MCF 10A (cell line): ENCODE data around the gene TARDBP. TPM values are rescaled to one million over a fixed set of nuclear protein-coding genes. Genes with fewer than 3 reads are reported as not detected.
"Not testable (repeated sequence)": the region's sequence is repeated elsewhere in the genome, so short reads cannot be mapped to it uniquely, and the experiment has no call there.

Experiments
- BruUV-seq: library from RNA; stranded (reverse); fragments of 400-500 nt; replicated peaks from 2 replicates; lab custom pipeline; 2021; lab: Mats Ljungman, UMichigan
- CTCF ChIA-PET: fragments of 300-600 bp; sonication (Branson Sonifier 250); formaldehyde crosslinking; extraction: SDS; loops from one replicate; lab custom pipeline; 2021; ENCODE audit warnings: antibody characterized with exemption, inconsistent platforms; lab: Yijun Ruan, JAX
- POLR2A ChIA-PET: fragments of 300-600, 350-650 bp; sonication (Branson Sonifier 250); formaldehyde crosslinking; extraction: SDS; loops from one replicate; lab custom pipeline; 2020; ENCODE audit warnings: antibody characterized with exemption, inconsistent platforms; lab: Yijun Ruan, JAX
- DNase-seq: peaks from one replicate; pipeline ENCODE4 v3.0.0-alpha.2; 2018; ENCODE audit not compliant: unreplicated experiment
- H3K27ac Mint-ChIP-seq: one replicate; pipeline ENCODE4 v1.8.0; 2022; ENCODE audit warnings: mild to moderate bottlenecking, low read depth, mixed read lengths; ENCODE audit not compliant: unreplicated experiment
- H3K27me3 Mint-ChIP-seq: one replicate; pipeline ENCODE4 v1.8.0; 2022; ENCODE audit warnings: mixed read lengths; ENCODE audit not compliant: insufficient read depth, unreplicated experiment
- H3K36me3 Mint-ChIP-seq: one replicate; pipeline ENCODE4 v1.8.0; 2022; ENCODE audit warnings: mild to moderate bottlenecking, moderate library complexity, mixed read lengths; ENCODE audit not compliant: insufficient read depth, unreplicated experiment
- H3K4me1 Mint-ChIP-seq: one replicate; pipeline ENCODE4 v1.8.0; 2022; ENCODE audit warnings: mixed read lengths; ENCODE audit not compliant: insufficient read depth, unreplicated experiment
- H3K4me3 Mint-ChIP-seq: one replicate; pipeline ENCODE4 v1.8.0; 2022; ENCODE audit warnings: mild to moderate bottlenecking, moderate library complexity, mixed read lengths; ENCODE audit not compliant: unreplicated experiment
- H3K9me3 Mint-ChIP-seq: one replicate; pipeline ENCODE4 v1.8.0; 2022; ENCODE audit warnings: mixed read lengths; ENCODE audit not compliant: unreplicated experiment
- intact Hi-C: fragments of 100-400 bp; cut with micrococcal nuclease; formaldehyde crosslinking; loops from 2 replicates; pipeline ENCODE4 v1.14.1; 2022
- total RNA-seq: library from RNA; stranded (reverse); gene quantifications from 2 replicates; pipeline ENCODE4 v1.2.3, GENCODE V29; 2022
- TF ChIP-seq, protein P1 (sequence below): fragments of 200-600 bp; IDR thresholded peaks from one replicate; pipeline ENCODE4 v1.8.0; 2022; ENCODE audit warnings: antibody characterized with exemption, mild to moderate bottlenecking; ENCODE audit not compliant: unreplicated experiment

Gene TARDBP
- total RNA-seq, 1 experiment from 2014 or later = 144 TPM

DNA sequence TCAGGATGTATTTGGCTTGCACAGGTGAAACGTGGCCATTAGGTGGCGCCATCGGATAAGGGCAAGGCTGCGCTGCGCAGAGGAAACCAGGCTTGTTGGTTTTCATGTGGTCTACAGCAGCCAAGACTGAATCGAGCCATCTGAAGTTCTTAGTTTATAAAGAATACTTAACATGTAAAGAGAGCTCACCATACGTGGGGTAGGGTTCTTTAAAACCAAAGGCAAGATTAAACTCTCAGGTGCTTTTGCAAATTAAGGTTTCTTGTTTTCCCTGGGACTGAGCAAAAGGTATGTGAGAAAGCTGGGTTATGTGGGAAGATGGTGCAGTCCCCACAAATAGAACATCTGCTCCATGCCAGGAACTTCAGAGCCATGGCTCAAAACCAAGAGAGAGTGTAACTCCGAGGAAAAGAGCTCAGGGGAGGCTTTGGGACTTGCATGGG lies 25.3 kb downstream of the TARDBP start:
- H3K9me3 Mint-ChIP-seq = no peaks in the 10 kb centered on the region
- POLR2A ChIA-PET = interaction anchor here (0.7 to 1.6 kb wide), 14 partner anchors 10 to 942 kb away, joined by 3 to 16 read pairs (median 4); partner anchors contain the start of genes CLCN6, MTHFR, SRM and TARDBP

DNA sequence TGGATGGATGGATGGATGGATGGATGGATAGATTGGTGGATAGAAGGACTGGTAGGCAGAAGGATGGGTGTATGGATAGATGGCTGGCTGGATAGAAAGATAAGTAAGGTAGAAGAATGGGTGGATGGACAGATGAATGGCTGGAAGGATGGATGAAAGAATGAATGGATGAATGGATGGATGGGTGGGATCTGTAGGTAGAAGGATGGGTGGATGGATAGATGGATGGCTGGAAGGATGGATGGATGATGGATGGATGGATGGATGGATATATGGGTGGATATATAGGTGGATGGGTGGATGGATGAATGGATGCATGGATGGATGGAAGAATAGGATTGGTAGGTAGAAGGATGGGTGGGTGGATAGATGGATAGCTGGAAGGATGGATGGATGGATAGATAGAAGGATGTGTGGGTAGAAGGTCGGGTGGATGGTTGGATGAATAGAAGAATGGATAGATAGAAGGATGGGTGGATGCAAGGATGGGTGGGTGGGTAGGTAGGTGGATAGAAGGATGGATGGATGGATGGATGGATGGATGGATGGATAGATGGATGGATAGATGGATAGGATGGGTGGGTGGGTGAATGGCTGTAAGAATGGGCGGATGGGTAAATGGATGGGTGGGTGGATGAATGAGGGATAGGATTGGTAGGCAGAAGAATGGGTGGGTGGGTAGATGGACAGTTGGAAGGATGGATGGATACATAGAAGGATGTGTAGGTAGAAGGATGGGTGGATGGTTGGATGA lies 27.1 kb downstream of the TARDBP start:
- no TSS peak for BruUV-seq
- Mint-ChIP-seq H3K27ac (no peak overlapping the region), H3K27me3 (no peaks in the 10 kb centered on the region), H3K4me1 (no peaks in the 10 kb centered on the region), H3K9me3 (no peaks in the 10 kb centered on the region), H3K4me3 (no peak overlapping the region), H3K36me3 (no peaks in the 10 kb centered on the region)
- ChIA-PET POLR2A (no interaction called here), CTCF (interaction anchor here (0.6 to 4.1 kb wide), 3 partner anchors 10 to 848 kb away, joined by 3 to 64 read pairs (median 4); partner anchors contain the start of gene MASP2)
- TF ChIP-seq, protein P1, sequence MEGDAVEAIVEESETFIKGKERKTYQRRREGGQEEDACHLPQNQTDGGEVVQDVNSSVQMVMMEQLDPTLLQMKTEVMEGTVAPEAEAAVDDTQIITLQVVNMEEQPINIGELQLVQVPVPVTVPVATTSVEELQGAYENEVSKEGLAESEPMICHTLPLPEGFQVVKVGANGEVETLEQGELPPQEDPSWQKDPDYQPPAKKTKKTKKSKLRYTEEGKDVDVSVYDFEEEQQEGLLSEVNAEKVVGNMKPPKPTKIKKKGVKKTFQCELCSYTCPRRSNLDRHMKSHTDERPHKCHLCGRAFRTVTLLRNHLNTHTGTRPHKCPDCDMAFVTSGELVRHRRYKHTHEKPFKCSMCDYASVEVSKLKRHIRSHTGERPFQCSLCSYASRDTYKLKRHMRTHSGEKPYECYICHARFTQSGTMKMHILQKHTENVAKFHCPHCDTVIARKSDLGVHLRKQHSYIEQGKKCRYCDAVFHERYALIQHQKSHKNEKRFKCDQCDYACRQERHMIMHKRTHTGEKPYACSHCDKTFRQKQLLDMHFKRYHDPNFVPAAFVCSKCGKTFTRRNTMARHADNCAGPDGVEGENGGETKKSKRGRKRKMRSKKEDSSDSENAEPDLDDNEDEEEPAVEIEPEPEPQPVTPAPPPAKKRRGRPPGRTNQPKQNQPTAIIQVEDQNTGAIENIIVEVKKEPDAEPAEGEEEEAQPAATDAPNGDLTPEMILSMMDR = no peak
- DNase-seq = no peak
- intact Hi-C loops = loop anchor here (5.0 kb wide), 1 partner anchor 203 kb away; no protein-coding TSS in a partner anchor

More for the DNA sequence above, 25.3 kb downstream of the TARDBP start:
- DNase-seq = peak; percentile 85
- Mint-ChIP-seq H3K36me3 (no peaks in the 10 kb centered on the region), H3K4me3 (no peak overlapping the region), H3K4me1 (no peaks in the 10 kb centered on the region), H3K27me3 (no peaks in the 10 kb centered on the region), H3K27ac (no peak overlapping the region)
- BruUV-seq = no TSS peak
- TF ChIP-seq, protein P1 = peak; percentile 94
- intact Hi-C loops = loop anchor here (1.0 to 5.0 kb wide), 3 partner anchors 205 to 681 kb away; no protein-coding TSS in a partner anchor
- CTCF ChIA-PET = interaction anchor here (0.5 to 4.1 kb wide), 64 partner anchors 10 to 975 kb away, joined by 3 to 64 read pairs (median 4); partner anchors contain the start of genes AGTRAP, EXOSC10, MASP2 and SRM

DNA sequence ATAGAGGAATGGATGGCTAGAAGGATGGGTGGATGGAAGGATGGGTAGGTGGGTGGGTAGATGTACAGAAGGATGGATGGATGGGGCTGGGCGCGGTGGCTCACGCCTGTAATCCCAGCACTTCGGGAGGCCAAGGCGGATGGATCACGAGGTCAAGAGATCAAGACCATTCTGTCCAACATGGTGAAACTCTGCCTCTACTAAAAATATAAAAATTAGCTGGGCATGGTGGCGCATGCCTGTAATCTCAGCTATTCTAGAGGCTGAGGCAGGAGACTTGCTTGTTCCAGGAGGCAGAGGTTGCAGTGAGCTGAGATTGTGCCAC lies 27.6 kb downstream of the TARDBP start:
- intact Hi-C loops, H3K9me3 Mint-ChIP-seq, H3K4me1 Mint-ChIP-seq, POLR2A ChIA-PET, H3K36me3 Mint-ChIP-seq, H3K4me3 Mint-ChIP-seq, H3K27ac Mint-ChIP-seq, DNase-seq, H3K27me3 Mint-ChIP-seq, BruUV-seq: not testable (repeated sequence)
- CTCF ChIA-PET = interaction anchor here (0.6 to 4.1 kb wide), 2 partner anchors 10 to 622 kb away, joined by 4 to 64 read pairs; partner anchors contain the start of gene MASP2

DNA sequence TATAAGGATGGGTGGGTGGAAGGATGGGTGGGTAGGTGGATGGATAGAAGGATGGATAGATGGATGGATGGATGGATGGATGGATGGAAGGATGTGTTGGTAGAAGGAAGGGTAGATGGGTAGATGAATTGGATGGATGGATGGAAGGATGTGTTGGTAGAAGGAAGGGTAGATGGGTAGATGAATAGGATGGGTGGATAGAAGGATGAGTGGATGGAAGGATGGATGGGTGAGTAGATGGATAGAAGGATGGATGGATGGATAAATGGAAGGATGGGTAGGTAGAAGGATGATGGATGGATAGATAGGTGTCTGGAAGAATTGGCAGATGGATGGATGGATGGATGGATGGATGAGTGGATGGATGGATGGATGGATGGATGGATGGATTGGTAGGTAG lies 28.6 kb downstream of the TARDBP start:
- intact Hi-C loops = no loop called here
- no peak for DNase-seq
- no peaks in the 10 kb centered on the region for H3K27me3 Mint-ChIP-seq
- H3K9me3 Mint-ChIP-seq = no peaks in the 10 kb centered on the region
- TF ChIP-seq, protein P1 = no peak
- no TSS peak for BruUV-seq
- no peaks in the 10 kb centered on the region for H3K36me3 Mint-ChIP-seq
- H3K27ac Mint-ChIP-seq = no peak overlapping the region
- H3K4me3 Mint-ChIP-seq = no peak overlapping the region
- ChIA-PET CTCF (no interaction called here), POLR2A (no interaction called here)
- no peaks in the 10 kb centered on the region for H3K4me1 Mint-ChIP-seq
